DMS53 treated with DMSO at 0.1 percent for 48 hours (cell line): ENCODE data around the gene MAP1B.
"Not testable (repeated sequence)": the region's sequence is repeated elsewhere in the genome, so short reads cannot be mapped to it uniquely, and the experiment has no call there.

Source experiments
- DNase-seq: peaks from one replicate; lab custom pipeline; 2025; ENCODE audit not compliant: unreplicated experiment; lab: John Stamatoyannopoulos, UW

MAP1B gene

GRCh38 chr5:72160329-72160728, 53.1 kb downstream of the MAP1B start:
- no peak for DNase-seq

- no peak for DNase-seq
Observed at GRCh38 chr5:72160959-72161358, 53.7 kb downstream of the MAP1B start.

GRCh38 chr5:72161951-72162350, 54.7 kb downstream of the MAP1B start:
- DNase-seq, result no peak

- no peak for DNase-seq
Observed at GRCh38 chr5:72163349-72163983, 56.2 kb downstream of the MAP1B start.

GRCh38 chr5:72166070-72166979, 59.0 kb downstream of the MAP1B start:
- no peak for DNase-seq

GRCh38 chr5:72167257-72167656, 60.0 kb downstream of the MAP1B start:
- no peak for DNase-seq

DNA sequence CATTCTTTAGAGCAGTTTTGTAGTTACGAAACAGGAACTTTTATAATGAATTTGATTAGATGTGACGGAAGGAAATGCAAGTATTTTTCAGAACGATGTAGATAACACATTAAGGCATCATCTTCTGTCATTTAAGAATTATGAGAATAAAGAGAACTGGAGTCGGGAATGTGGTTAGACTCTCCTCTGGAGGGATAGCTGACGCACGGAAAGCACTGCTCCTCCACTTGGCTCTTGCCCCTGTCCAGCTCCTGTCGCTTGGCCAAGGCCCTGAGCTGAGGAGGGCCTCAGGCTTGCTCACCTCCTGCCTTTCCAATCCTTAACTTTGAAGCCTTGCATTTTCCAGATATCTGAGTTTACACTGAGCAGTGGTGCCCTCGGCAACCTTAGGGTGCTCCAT, 60.5 kb downstream of the MAP1B start:
- DNase-seq, result no peak

GRCh38 chr5:72170101-72170500, 62.8 kb downstream of the MAP1B start:
- no peak for DNase-seq

- not testable (repeated sequence) for DNase-seq
Observed at GRCh38 chr5:72171181-72171580, 63.9 kb downstream of the MAP1B start.

GRCh38 chr5:72171667-72172066, 64.4 kb downstream of the MAP1B start:
- no peak for DNase-seq

- DNase-seq, result no peak
Observed at GRCh38 chr5:72172786-72173185, 65.5 kb downstream of the MAP1B start.

DNA sequence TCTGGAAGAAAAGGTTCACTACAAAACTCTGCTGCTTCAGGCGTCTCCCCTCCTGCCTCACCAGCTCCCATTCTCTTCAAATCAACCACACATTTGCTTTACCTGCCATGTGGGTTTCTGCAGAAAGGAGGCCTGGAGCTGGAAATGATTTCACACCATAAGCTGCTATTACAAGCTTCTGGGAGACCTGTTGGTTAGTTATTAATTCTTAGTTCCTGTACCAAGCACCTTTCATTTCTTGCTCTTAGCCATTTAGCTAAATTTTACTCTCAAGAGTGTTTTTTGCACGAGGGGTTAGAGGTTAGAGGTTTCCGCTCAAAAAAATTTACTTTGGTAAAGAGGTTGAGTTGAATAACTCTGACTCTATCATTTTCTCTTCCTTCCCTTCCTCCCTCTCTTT, 70.3 kb downstream of the MAP1B start:
- no peak for DNase-seq

- no peak for DNase-seq
Observed at GRCh38 chr5:72179028-72179815, 71.9 kb downstream of the MAP1B start.

DNA sequence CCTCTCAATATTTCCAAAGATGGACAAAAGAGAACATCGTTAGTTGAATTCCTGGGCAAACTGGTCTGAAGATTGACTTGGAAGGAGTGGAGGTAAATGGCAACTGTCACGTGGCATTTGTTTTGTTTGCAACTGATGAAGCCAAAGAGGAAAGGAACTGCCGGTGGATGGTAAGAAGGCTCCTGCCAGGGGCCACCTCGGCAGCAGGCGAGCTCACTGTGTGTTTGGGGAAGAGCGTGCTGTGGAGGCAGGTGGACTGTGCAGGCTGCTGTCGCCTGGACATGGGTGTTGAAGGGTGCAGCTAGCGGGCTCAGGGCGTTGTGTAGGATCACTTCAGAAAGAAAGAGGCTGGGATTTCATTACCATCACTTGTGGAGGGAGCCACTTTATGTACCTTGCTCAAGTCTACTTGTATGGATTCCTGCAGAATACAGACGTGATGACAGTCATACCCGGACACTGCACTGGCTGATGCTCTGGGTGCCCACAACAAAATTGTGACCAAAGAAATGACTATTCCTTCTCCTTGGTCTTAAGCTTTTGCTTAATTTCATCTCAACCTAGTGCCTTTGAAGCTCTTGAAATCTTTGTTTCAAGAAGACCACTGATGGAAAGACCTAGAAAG, 72.7 kb downstream of the MAP1B start:
- DNase-seq, result no peak

DNA sequence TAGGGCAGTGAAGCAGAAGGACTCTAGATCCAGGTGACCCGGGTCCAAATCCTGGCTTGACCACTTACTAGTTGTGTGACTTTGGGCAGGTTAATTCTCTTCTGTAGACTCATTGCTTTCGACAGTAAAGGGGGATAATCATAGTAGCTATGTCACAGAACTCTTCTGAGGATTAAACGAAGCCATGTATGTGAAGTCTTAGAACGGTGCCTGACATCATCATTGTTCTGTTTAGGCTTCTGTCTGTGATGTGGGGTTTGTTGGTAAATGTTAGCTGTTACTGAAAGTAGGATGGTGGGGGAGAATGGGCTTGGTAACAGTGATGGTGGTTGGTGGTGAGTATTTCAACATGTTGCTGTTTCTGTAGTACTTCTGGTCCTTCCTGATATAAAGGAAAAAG, 73.7 kb downstream of the MAP1B start:
- no peak for DNase-seq

GRCh38 chr5:72182686-72183085, 75.4 kb downstream of the MAP1B start:
- no peak for DNase-seq

GRCh38 chr5:72183101-72183520, 75.8 kb downstream of the MAP1B start:
- DNase-seq, result no peak

DNA sequence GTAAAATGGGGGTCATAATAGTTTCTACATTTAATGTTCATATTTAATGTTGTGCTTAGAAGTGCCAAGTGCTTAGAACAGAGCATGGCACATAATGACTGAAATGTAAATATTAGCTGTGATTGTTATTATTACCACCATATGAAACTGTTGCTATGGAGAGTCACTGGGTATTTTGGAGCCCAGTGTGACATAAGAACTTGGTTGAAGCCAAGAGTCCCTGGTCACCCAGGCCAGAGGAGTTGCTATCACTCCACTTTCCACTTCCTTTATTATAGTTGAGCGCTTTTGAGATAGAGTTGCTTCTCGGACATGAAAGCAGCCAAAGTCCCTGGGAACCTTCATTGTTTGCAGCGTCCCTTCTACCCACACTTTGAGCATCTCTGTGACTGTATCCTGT, 77.1 kb downstream of the MAP1B start:
- no peak for DNase-seq

- no peak for DNase-seq
Observed at GRCh38 chr5:72185496-72186329, 78.4 kb downstream of the MAP1B start.

DNA sequence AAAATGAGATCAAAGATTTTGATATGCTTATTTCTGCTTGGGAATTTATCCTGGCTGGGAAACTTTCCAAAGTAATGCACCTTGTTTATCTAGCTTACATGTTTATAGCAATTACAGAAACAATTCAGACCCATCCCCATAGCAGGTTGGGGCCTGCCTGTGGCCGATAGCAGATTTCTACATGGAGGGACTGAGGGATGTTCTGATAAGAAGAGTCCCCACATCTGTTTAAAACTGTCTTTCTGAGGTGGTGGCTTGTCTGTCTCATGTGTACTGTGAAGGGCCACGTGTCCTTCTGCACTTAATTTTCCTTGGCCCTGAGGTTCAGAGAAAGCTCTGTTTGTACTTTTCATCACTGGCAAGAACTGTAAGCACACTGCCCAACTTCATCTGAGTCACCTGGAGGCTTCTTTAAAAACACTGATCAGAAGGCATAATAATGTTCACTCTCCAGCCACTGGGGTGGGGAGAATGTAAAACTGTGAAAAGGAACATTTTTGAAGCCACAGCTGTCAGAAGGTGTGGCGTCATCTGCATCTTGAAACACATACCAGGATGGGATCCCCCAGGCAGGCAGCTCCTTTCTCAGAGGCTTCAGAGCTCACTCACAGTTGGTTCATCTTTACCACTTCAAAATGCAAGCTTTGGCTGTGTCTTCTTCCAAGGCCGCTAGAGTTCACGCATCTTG, 80.3 kb downstream of the MAP1B start:
- DNase-seq, result no peak
